Stimulated activated CD4-positive, alpha-beta T cell treated with anti-CD3 and anti-CD28 coated beads, Interleukin-2, amount 100 ng/mL, for 24 hours (primary cell): Measurements from ENCODE around the gene SCARF1.

ENCODE experiments used
- DNase-seq, 2 donors: peaks; one replicate each; pipeline ENCODE4 v3.0.0-alpha.2; 2020

The SCARF1 gene

GRCh38 chr17:1592751-1593629 is 52.5 kb downstream of the SCARF1 start:
- no peak for DNase-seq

GRCh38 chr17:1591474-1592090 is 54.0 kb downstream of the SCARF1 start:
- DNase-seq, result no peak

GRCh38 chr17:1590747-1591473 is 54.6 kb downstream of the SCARF1 start:
- DNase-seq, result no peak

GRCh38 chr17:1590029-1590746 is 55.3 kb downstream of the SCARF1 start:
- DNase-seq, result peak in 1 of 2 donors; percentile 27

GRCh38 chr17:1588821-1589585 is 56.5 kb downstream of the SCARF1 start:
- DNase-seq, result no peak

DNA sequence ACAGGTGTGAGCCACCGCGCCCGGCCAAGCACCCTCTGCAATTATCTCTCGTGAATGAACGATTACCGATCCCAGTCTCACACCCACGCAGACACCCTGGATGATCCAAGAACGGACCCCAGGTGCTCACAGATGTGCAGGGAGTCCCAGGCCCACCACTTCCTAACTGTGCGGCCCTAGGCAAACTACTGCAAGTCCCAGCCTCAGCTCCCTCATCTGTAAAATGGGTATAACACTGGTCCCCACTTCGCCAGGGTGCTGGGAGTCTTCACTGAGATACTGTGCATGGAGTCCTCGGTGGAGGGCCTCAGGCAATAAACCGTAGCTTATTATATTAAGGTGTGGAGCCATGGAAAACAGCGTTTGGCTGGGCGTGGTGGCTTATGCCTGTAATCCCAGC is 61.4 kb downstream of the SCARF1 start:
- no peak for DNase-seq
